ENCODE data around the gene AAR2. TPM values are rescaled to one million over a fixed set of nuclear protein-coding genes. Genes with fewer than 3 reads are reported as not detected.

Gene AAR2
- total RNA-seq, 1 experiment from 2014 or later, result 36.9 TPM

- Histone ChIP-seq H2BK5ac (ENCODE audit: insufficient read length, low read length) (no peak overlapping the region), H4K8ac (replicated peaks; ENCODE audit: insufficient read length, low read depth, low read length) (no peak overlapping the region), H4K5ac (ENCODE audit: insufficient read length, low read depth, low read length) (no peak overlapping the region), H3K79me1 (ENCODE audit: insufficient read depth, low read depth, low read length, poor library complexity, severe bottlenecking) (no peaks in the 10 kb centered on the region), H3K27me3 (ENCODE audit: insufficient read depth, low read length) (no peaks in the 10 kb centered on the region), H2BK12ac (ENCODE audit: insufficient read length, low read depth, low read length) (no peak overlapping the region), H2AK5ac (ENCODE audit: insufficient read length, low read length) (no peak overlapping the region), H3K9ac (ENCODE audit: extremely low read depth, insufficient read length, low read length) (no peak overlapping the region), H3K27ac (ENCODE audit: insufficient read length, low read depth, low read length) (no peak overlapping the region), H2AFZ (ENCODE audit: low read length) (no peak overlapping the region), H3K4me1 (ENCODE audit: insufficient read depth, low read length) (no peaks in the 10 kb centered on the region), H3K18ac (ENCODE audit: insufficient read length, low read depth, low read length) (no peak overlapping the region), H3K4me2 (ENCODE audit: insufficient read depth, insufficient read length, low read length) (no peak overlapping the region), H3K14ac (ENCODE audit: insufficient read depth, low read length) (no peak overlapping the region), H2BK15ac (ENCODE audit: low read depth, low read length) (no peak overlapping the region), H4K20me1 (ENCODE audit: control insufficient read depth, insufficient read depth, insufficient read length) (no peaks in the 10 kb centered on the region), H3K79me2 (ENCODE audit: insufficient read depth, low read length) (no peaks in the 10 kb centered on the region), H3T11ph (ENCODE audit: low read length) (no peak overlapping the region), H2BK120ac (ENCODE audit: low read depth, low read length, poor library complexity, severe bottlenecking) (no peak overlapping the region), H3K23ac (ENCODE audit: insufficient read length, low read depth, low read length) (no peak overlapping the region), H2BK20ac (ENCODE audit: low read depth, low read length, poor library complexity, severe bottlenecking) (no peak overlapping the region), H3K56ac (ENCODE audit: insufficient read length, low read depth, low read length) (no peak overlapping the region), H3K9me3 (ENCODE audit: control insufficient read depth, low read depth, low read length) (no peaks in the 10 kb centered on the region), H4K91ac (ENCODE audit: insufficient read length, low read depth, low read length) (no peak overlapping the region), H3K4ac (ENCODE audit: low read depth, low read length) (no peak overlapping the region), H3K23me2 (ENCODE audit: insufficient read length, low read depth, low read length, poor library complexity, severe bottlenecking) (no peaks in the 10 kb centered on the region)
- Mint-ChIP-seq H3K4me3 (no peak overlapping the region), H3K27me3 (ENCODE audit: low read depth) (no peaks in the 10 kb centered on the region), H3K36me3 (ENCODE audit: insufficient read depth in 1 of 3, low read depth in 3 of 3) (peaks cover 0 to 4% (median 2%) of the 10 kb centered on the region in 3 experiments; a peak in 2 of 7 replicates), H3K4me1 (peaks cover 11 to 15% of the 10 kb centered on the region in 2 experiments), H3K9me3 (no peaks in the 10 kb centered on the region), H3K27ac (no peak overlapping the region)
- no peak for TF ChIP-seq CTCF (conservative IDR thresholded peaks at IDR 0.05)
- no CpG with 5 or more reads among the region's 11 CpGs for WGBS (ENCODE audit: extremely low coverage, insufficient read length, low lambda C conversion rate)
- no peak for DNase-seq
Observed at GRCh38 chr20:36207602-36208001, 28.7 kb upstream of the AAR2 start.

All from H9 (cell line).